Measurements from ENCODE around the gene RNF115. TPM values are rescaled to one million over a fixed set of nuclear protein-coding genes. Genes with fewer than 3 reads are reported as not detected.
"Not testable (repeated sequence)": the region's sequence is repeated elsewhere in the genome, so short reads cannot be mapped to it uniquely, and the experiment has no call there.

RNF115 gene
- polyA plus RNA-seq, 1 of the 3 experiments (the other 2 are of a cell fraction): 4.8 TPM

GRCh38 chr1:145771056-145771455 is 52.8 kb downstream of the RNF115 start:
- Histone ChIP-seq H3K4me2 (no peak overlapping the region), H3K79me2 (ENCODE audit: insufficient read depth) (peaks cover 1% of the 10 kb centered on the region; the same call in 1 of the 2 replicates), H3K27ac (ENCODE audit: low read depth in 2 of 2, low read length in 1 of 2) (no peak overlapping the region), H3K9me2 (no peaks in the 10 kb centered on the region), H3K4me3 (ENCODE audit: low read depth in 2 of 2, low read length in 1 of 2) (no peak overlapping the region), H3K4me1 (ENCODE audit: control insufficient read depth in 1 of 2, insufficient read depth in 2 of 2, low read depth in 1 of 2, low read length in 1 of 2) (no peaks in the 10 kb centered on the region), H4K20me1 (ENCODE audit: insufficient read depth) (no peaks in the 10 kb centered on the region), H3K36me3 (replicated peaks in 1 of 2; ENCODE audit: control insufficient read depth in 1 of 2, insufficient read depth in 2 of 2, low read length in 1 of 2) (peaks cover 42 to 65% of the 10 kb centered on the region in 2 experiments), H3K9me3 (no peaks in the 10 kb centered on the region), H3K27me3 (ENCODE audit: insufficient read depth) (no peaks in the 10 kb centered on the region), H3K9ac (no peak overlapping the region), H2AFZ (ENCODE audit: low read depth) (no peak overlapping the region), H3F3A (replicated peaks; ENCODE audit: insufficient read depth) (peaks cover 10% of the 10 kb centered on the region)
- no peak for DNase-seq
- ChIA-PET POLR2A (no interaction called here), CTCF (interaction anchor here (1.1 kb wide), 1 partner anchor 11 kb away, joined by 3 read pairs; no protein-coding TSS in a partner anchor)
- WGBS (ENCODE audit: low lambda C conversion rate): 100% methylated on average over 1 of the region's 1 CpG
- TF ChIP-seq MEF2A (IDR thresholded peaks at IDR 0.05; ENCODE audit: borderline replicate concordance, low read depth) (no peak), MAX (IDR thresholded peaks at IDR 0.05; ENCODE audit: low read depth) (no peak), GABPA (IDR thresholded peaks at IDR 0.05; ENCODE audit: low read depth) (no peak), ZBTB33 (IDR thresholded peaks at IDR 0.05; ENCODE audit: borderline replicate concordance, low read depth) (no peak), RXRA (IDR thresholded peaks at IDR 0.05; ENCODE audit: borderline replicate concordance, low read depth) (no peak), FOSL2 (IDR thresholded peaks at IDR 0.05; ENCODE audit: borderline replicate concordance, low read depth) (no peak), REST (IDR thresholded peaks at IDR 0.05; ENCODE audit: low read depth, low read length) (no peak), FOXJ3 (CRISPR knock-in tag; IDR thresholded peaks at IDR 0.05) (no peak), GATA2 (CRISPR knock-in tag; IDR thresholded peaks at IDR 0.05) (no peak), JUND (IDR thresholded peaks at IDR 0.05) (no peak), TEAD4 (IDR thresholded peaks at IDR 0.05; ENCODE audit: borderline replicate concordance, insufficient read depth) (no peak), TAF1 (IDR thresholded peaks at IDR 0.05; ENCODE audit: borderline replicate concordance, low read depth, low read length) (no peak), EP300 (IDR thresholded peaks at IDR 0.05; ENCODE audit: borderline replicate concordance in 1 of 2, low read depth in 1 of 2, low read length in 1 of 2) (no peak)

GRCh38 chr1:145768004-145768403 is 55.9 kb downstream of the RNF115 start:
- H3K4me2 ChIP-seq; POLR2A ChIA-PET; H3K27ac ChIP-seq (ENCODE audit: low read depth in 2 of 2, low read length in 1 of 2); H2AFZ ChIP-seq (ENCODE audit: low read depth); DNase-seq; H3K9me2 ChIP-seq; H3K9ac ChIP-seq; CTCF ChIA-PET; H3K79me2 ChIP-seq (ENCODE audit: insufficient read depth); H3K27me3 ChIP-seq (ENCODE audit: insufficient read depth); H3K9me3 ChIP-seq; H3K4me1 ChIP-seq (ENCODE audit: control insufficient read depth in 1 of 2, insufficient read depth in 2 of 2, low read depth in 1 of 2, low read length in 1 of 2); H3K4me3 ChIP-seq (ENCODE audit: low read depth in 2 of 2, low read length in 1 of 2); H4K20me1 ChIP-seq (ENCODE audit: insufficient read depth): not testable (repeated sequence)
- H3K36me3 ChIP-seq (replicated peaks in 1 of 2; ENCODE audit: control insufficient read depth in 1 of 2, insufficient read depth in 2 of 2, low read length in 1 of 2): peaks cover 42 to 48% of the 10 kb centered on the region in 2 experiments
- 98% methylated on average over 8 of the region's 10 CpGs for WGBS (ENCODE audit: low lambda C conversion rate)
- H3F3A ChIP-seq (replicated peaks; ENCODE audit: insufficient read depth): peaks cover 14% of the 10 kb centered on the region

- H3K9me2 ChIP-seq; H3K9ac ChIP-seq; H3K27ac ChIP-seq (ENCODE audit: low read depth in 2 of 2, low read length in 1 of 2); H3K4me3 ChIP-seq (ENCODE audit: low read depth in 2 of 2, low read length in 1 of 2); H3K9me3 ChIP-seq; H3K4me2 ChIP-seq; H3K4me1 ChIP-seq (ENCODE audit: control insufficient read depth in 1 of 2, insufficient read depth in 2 of 2, low read depth in 1 of 2, low read length in 1 of 2); CTCF ChIA-PET; H3K27me3 ChIP-seq (ENCODE audit: insufficient read depth); H4K20me1 ChIP-seq (ENCODE audit: insufficient read depth); DNase-seq; H3K79me2 ChIP-seq (ENCODE audit: insufficient read depth); H2AFZ ChIP-seq (ENCODE audit: low read depth); POLR2A ChIA-PET: not testable (repeated sequence)
- peaks cover 10% of the 10 kb centered on the region for H3F3A ChIP-seq (replicated peaks; ENCODE audit: insufficient read depth)
- peaks cover 35 to 46% of the 10 kb centered on the region in 2 experiments for H3K36me3 ChIP-seq (replicated peaks in 1 of 2; ENCODE audit: control insufficient read depth in 1 of 2, insufficient read depth in 2 of 2, low read length in 1 of 2)
- WGBS (ENCODE audit: low lambda C conversion rate): no CpG with 5 or more reads among the region's 29 CpGs
Observed at GRCh38 chr1:145766926-145767325, 57.0 kb downstream of the RNF115 start.
